ENCODE results near the gene PSMB2.
A peak's percentile ranks its signal among the peaks of the same experiment; 100 is the strongest.

PSMB2 gene

GRCh38 chr1:35644204-35644603 is 2.9 kb upstream of the PSMB2 start:
- DNase-seq: no peak

- DNase-seq: no peak
Observed at GRCh38 chr1:35642471-35642955, 1.2 kb upstream of the PSMB2 start.

- no peak for DNase-seq
Observed at GRCh38 chr1:35640380-35641232, 720 bp downstream of the PSMB2 start.

- DNase-seq: peak in 1 of 58 donors; percentile 2
Observed at GRCh38 chr1:35637401-35637809, 3.9 kb downstream of the PSMB2 start.

GRCh38 chr1:35633547-35633946 is 7.8 kb downstream of the PSMB2 start:
- no peak for DNase-seq

GRCh38 chr1:35631396-35631795 is 9.9 kb downstream of the PSMB2 start:
- DNase-seq: no peak

GRCh38 chr1:35629051-35629450 is 12.3 kb downstream of the PSMB2 start:
- DNase-seq: no peak

- no peak for DNase-seq
Observed at GRCh38 chr1:35623832-35624231, 17.5 kb downstream of the PSMB2 start.

GRCh38 chr1:35622510-35623178 is 18.7 kb downstream of the PSMB2 start:
- no peak for DNase-seq

- no peak for DNase-seq
Observed at GRCh38 chr1:35619237-35620121, 21.8 kb downstream of the PSMB2 start.

- DNase-seq: no peak
Observed at GRCh38 chr1:35615440-35615839, 25.9 kb downstream of the PSMB2 start.

- DNase-seq: no peak
Observed at GRCh38 chr1:35611655-35612054, 29.7 kb downstream of the PSMB2 start.

GRCh38 chr1:35605867-35606182 is 35.5 kb downstream of the PSMB2 start:
- DNase-seq: no peak

- no peak for DNase-seq
Observed at GRCh38 chr1:35605071-35605866, 36.1 kb downstream of the PSMB2 start.

GRCh38 chr1:35603941-35604340 is 37.4 kb downstream of the PSMB2 start:
- no peak for DNase-seq

GRCh38 chr1:35603468-35603867 is 37.9 kb downstream of the PSMB2 start:
- peak in 9 of 58 donors; percentile 3 to 25 (median 19) for DNase-seq

GRCh38 chr1:35600593-35600992 is 40.7 kb downstream of the PSMB2 start:
- DNase-seq: no peak

GRCh38 chr1:35599411-35599810 is 41.9 kb downstream of the PSMB2 start:
- no peak for DNase-seq

- no peak for DNase-seq
Observed at GRCh38 chr1:35598895-35599294, 42.4 kb downstream of the PSMB2 start.

GRCh38 chr1:35597870-35598269 is 43.5 kb downstream of the PSMB2 start:
- DNase-seq: no peak

GRCh38 chr1:35595684-35596083 is 45.6 kb downstream of the PSMB2 start:
- peak in 3 of 58 donors; percentile 3 to 21 (median 17) for DNase-seq
